B cell (primary cell): Measurements from ENCODE around the gene TLK2.

Experiments
- CTCF ChIP-seq: fragments of 200-600 bp; IDR thresholded peaks from one replicate; pipeline ENCODE4 v1.8.0; 2022; ENCODE audit warnings: antibody characterized with exemption, mild to moderate bottlenecking
- EZH2 ChIP-seq: IDR thresholded peaks from 2 replicates; pipeline ENCODE4 v1.6.1; 2012; ENCODE audit warnings: borderline replicate concordance, low read depth, mild to moderate bottlenecking, moderate library complexity, low read length; ENCODE audit not compliant: insufficient read depth, poor library complexity, severe bottlenecking

- TF ChIP-seq CTCF: no peak
- TF ChIP-seq EZH2: no peak
Measured at GRCh38 chr17:62444063-62444462, 34.6 kb upstream of the TLK2 start.
